SK-N-SH (cell line): ENCODE measurements around the gene EBF3. TPM values are rescaled to one million over a fixed set of nuclear protein-coding genes. Genes with fewer than 3 reads are reported as not detected.

ENCODE experiments used
- CTCF ChIA-PET: fragments of 300-600, 350-600 bp; formaldehyde crosslinking; extraction: SDS; loops from one replicate; lab custom pipeline; 2021; lab: Yijun Ruan, JAX
- POLR2A ChIA-PET: fragments of 350-600 bp; sonication (Branson Sonifier 250); formaldehyde crosslinking; extraction: SDS; loops from one replicate; lab custom pipeline; 2020; ENCODE audit warnings: antibody characterized with exemption, inconsistent platforms; lab: Yijun Ruan, JAX
- DNase-seq: peaks from one replicate; pipeline ENCODE4 v3.0.0; 2012
- H2AFZ ChIP-seq: fragments of 200-600 bp; sonication (generic); 2 replicates; pipeline ENCODE4 v1.8.1; 2016; ENCODE audit warnings: antibody characterized with exemption, mild to moderate bottlenecking, low read depth
- H3F3A ChIP-seq: fragments of 200-600 bp; sonication (generic); replicated peaks from 2 replicates; pipeline ENCODE3; 2016; ENCODE audit warnings: antibody characterized with exemption, mild to moderate bottlenecking; ENCODE audit not compliant: insufficient read depth
- H3K27ac ChIP-seq, 2 experiments: fragments of 200-500 bp in 1 of 2; fragments of 200-600 bp in 1 of 2; sonication (Bioruptor generic) in 1 of 2; sonication (generic), shearing (Covaris generic) in 1 of 2; 2 replicates each; pipeline versions ENCODE4 v1.5.1 to v1.6.1; 2014 to 2016; ENCODE audit warnings: low read depth in 2 of 2, inconsistent platforms in 1 of 2, low read length in 1 of 2, mild to moderate bottlenecking in 1 of 2, mixed read lengths in 1 of 2
- H3K27me3 ChIP-seq: fragments of 200-600 bp; sonication (generic), shearing (Covaris generic); 2 replicates; pipeline ENCODE4 v1.6.1; 2016; ENCODE audit warnings: mixed run types; ENCODE audit not compliant: insufficient read depth
- H3K36me3 ChIP-seq, 2 experiments: fragments of 200-500 bp in 1 of 2; fragments of 200-600 bp in 1 of 2; sonication (Bioruptor generic) in 1 of 2; sonication (generic) in 1 of 2; replicated peaks in 1 of 2; 2 replicates each; pipeline versions ENCODE3 to v1.5.1; 2014 to 2016; ENCODE audit warnings: low read length in 1 of 2, mild to moderate bottlenecking in 1 of 2; ENCODE audit not compliant: insufficient read depth in 2 of 2, control insufficient read depth in 1 of 2
- H3K4me1 ChIP-seq, 2 experiments: fragments of 200-500 bp in 1 of 2; fragments of 200-600 bp in 1 of 2; sonication (Bioruptor generic) in 1 of 2; sonication (generic), shearing (Covaris generic) in 1 of 2; 2 replicates each; pipeline versions ENCODE4 v1.5.1 to v1.6.1; 2014 to 2016; ENCODE audit warnings: low read depth in 1 of 2, low read length in 1 of 2, mixed run types in 1 of 2; ENCODE audit not compliant: insufficient read depth in 2 of 2, control insufficient read depth in 1 of 2
- H3K4me2 ChIP-seq: fragments of 200-600 bp; sonication (generic), shearing (Covaris generic); 2 replicates; pipeline ENCODE4 v1.6.1; 2017; ENCODE audit warnings: mixed run types
- H3K4me3 ChIP-seq, 2 experiments: fragments of 200-500 bp in 1 of 2; fragments of 200-600 bp in 1 of 2; sonication (Bioruptor generic) in 1 of 2; sonication (generic), shearing (Covaris generic) in 1 of 2; 2 replicates each; pipeline versions ENCODE4 v1.5.1 to v1.8.1; 2014 to 2016; ENCODE audit warnings: low read depth in 2 of 2, inconsistent platforms in 1 of 2, low read length in 1 of 2, mild to moderate bottlenecking in 1 of 2, mixed read lengths in 1 of 2, moderate library complexity in 1 of 2
- H3K79me2 ChIP-seq: fragments of 200-600 bp; sonication (generic); 2 replicates; pipeline ENCODE4 v1.8.1; 2017; ENCODE audit warnings: mild to moderate bottlenecking; ENCODE audit not compliant: insufficient read depth
- H3K9ac ChIP-seq: fragments of 200-600 bp; sonication (generic); 2 replicates; pipeline ENCODE4 v1.6.1; 2017; ENCODE audit warnings: mixed run types
- H3K9me2 ChIP-seq: fragments of 200-600 bp; sonication (generic); 2 replicates; pipeline ENCODE4 v1.6.1; 2017; ENCODE audit warnings: mixed run types
- H3K9me3 ChIP-seq: fragments of 200-600 bp; sonication (generic); 2 replicates; pipeline ENCODE4 v1.6.1; 2017; ENCODE audit warnings: mixed run types, mild to moderate bottlenecking, moderate library complexity
- H4K20me1 ChIP-seq: fragments of 200-600 bp; sonication (generic); 2 replicates; pipeline ENCODE4 v1.6.1; 2017; ENCODE audit warnings: mild to moderate bottlenecking, mixed run types; ENCODE audit not compliant: insufficient read depth
- EZH2phosphoT487 ChIP-seq: fragments of 200-600 bp; sonication (generic); IDR thresholded peaks from 2 replicates; pipeline ENCODE4 v1.6.1; 2017; ENCODE audit warnings: low read depth, mixed run types, mild to moderate bottlenecking, antibody characterized with exemption, moderate library complexity, borderline replicate concordance
- IRF3 ChIP-seq: fragments of 150-350 bp; IDR thresholded peaks from 2 replicates; pipeline ENCODE4 v1.6.1; 2016; ENCODE audit warnings: mild to moderate bottlenecking, low read depth, low read length
- MAX ChIP-seq: IDR thresholded peaks from 2 replicates; pipeline ENCODE4 v1.4.0; 2012; ENCODE audit warnings: low read depth
- MXI1 ChIP-seq: IDR thresholded peaks from 2 replicates; pipeline ENCODE4 v1.6.1; 2012; ENCODE audit warnings: mild to moderate bottlenecking, low read depth, low read length, improper control_type of control experiment
- SMC3 ChIP-seq: IDR thresholded peaks from 2 replicates; pipeline ENCODE4 v1.6.1; 2012; ENCODE audit warnings: low read depth, low read length, improper control_type of control experiment
- USF1 ChIP-seq: IDR thresholded peaks from 2 replicates; pipeline ENCODE4 v1.4.0; 2012; ENCODE audit warnings: low read depth, borderline replicate concordance
- USF2 ChIP-seq: fragments of 150-350 bp; IDR thresholded peaks from 2 replicates; pipeline ENCODE4 v1.6.1; 2017; ENCODE audit warnings: antibody characterized with exemption, low read length, low read depth, borderline replicate concordance
- YY1 ChIP-seq: IDR thresholded peaks from 2 replicates; pipeline ENCODE4 v1.4.0; 2012; ENCODE audit warnings: low read depth, mild to moderate bottlenecking
- WGBS: methylation state at CpG from one replicate; pipeline ENCODE4 v1.1.6; 2017; ENCODE audit warnings: low lambda C conversion rate; 5-methylcytosine and 5-hydroxymethylcytosine counted together
- polyA plus RNA-seq, 3 experiments: library from polyadenylated mRNA; depleted of rRNA; stranded (reverse); fragments of >200 nt; gene quantifications; 2 replicates each; pipeline ENCODE4 v1.2.3, GENCODE V29; 2012

EBF3 gene
- polyA plus RNA-seq, 1 of the 3 experiments (the other 2 are of a cell fraction): not detected

GRCh38 chr10:129964611-129965424 is 744 bp upstream of the EBF3 start:
- no peak for DNase-seq
- Histone ChIP-seq H3K27me3 (peaks cover 69% of the 10 kb centered on the region), H2AFZ (no peak overlapping the region), H3K9me3 (no peaks in the 10 kb centered on the region), H3K4me1 (peaks cover 0 to 6% of the 10 kb centered on the region in 2 experiments; a peak in 2 of 4 replicates), H3K79me2 (no peaks in the 10 kb centered on the region), H3K4me3 (no peak overlapping the region), H3K36me3 (no peaks in the 10 kb centered on the region), H3K27ac (no peak overlapping the region), H3K9me2 (no peaks in the 10 kb centered on the region), H3K9ac (no peak overlapping the region)
- ChIA-PET POLR2A (no interaction called here), CTCF (interaction anchor here (1.1 kb wide), 2 partner anchors 8 to 10 kb away, joined by 3 read pairs; no protein-coding TSS in a partner anchor)
- WGBS: 11% methylated on average over 37 of the region's 82 CpGs
- TF ChIP-seq EZH2phosphoT487: peak; percentile 68; the same call in 1 of the 2 replicates
- no peak for TF ChIP-seq USF2
- no peak for TF ChIP-seq IRF3
- TF ChIP-seq MXI1: no peak
- no peak for TF ChIP-seq YY1
- no peak for TF ChIP-seq USF1
- TF ChIP-seq, all 33 proteins: peak for 1
- H3K4me2 ChIP-seq: peak overlapping the region; percentile 59; the same call in 1 of the 2 replicates
- no peaks in the 10 kb centered on the region for H3F3A ChIP-seq
- H4K20me1 ChIP-seq: no peaks in the 10 kb centered on the region

- peak overlapping the region; percentile 42 to 60 for H3K4me3 ChIP-seq
- no peak overlapping the region for H3K9ac ChIP-seq
- H3K27ac ChIP-seq: no peak overlapping the region
- H3K27me3 ChIP-seq: peaks cover 70% of the 10 kb centered on the region
- no peaks in the 10 kb centered on the region for H3K9me2 ChIP-seq
- H4K20me1 ChIP-seq: no peaks in the 10 kb centered on the region
- H2AFZ ChIP-seq: peak overlapping the region; percentile 56; the same call in 1 of the 2 replicates
- ChIA-PET POLR2A (no interaction called here), CTCF (no interaction called here)
- H3K4me2 ChIP-seq: peak overlapping the region; percentile 90
- H3K9me3 ChIP-seq: no peaks in the 10 kb centered on the region
- DNase-seq: peak; percentile 64
- peaks cover 0 to 6% of the 10 kb centered on the region in 2 experiments; a peak in 2 of 4 replicates for H3K4me1 ChIP-seq
- 18% methylated on average over 25 of the region's 79 CpGs for WGBS
- H3K79me2 ChIP-seq: no peaks in the 10 kb centered on the region
- no peaks in the 10 kb centered on the region for H3F3A ChIP-seq
- no peaks in the 10 kb centered on the region for H3K36me3 ChIP-seq
- no peak for TF ChIP-seq SMC3
- TF ChIP-seq MAX: 0 out of 2 replicates have a peak, but pooled peaks have one; percentile 23
- TF ChIP-seq, all 33 proteins: peak for 1
These were observed 1.0 kb downstream of the EBF3 start for GRCh38 chr10:129962872-129963640.
